Measurements from ENCODE around the gene DVL2.

GRCh38 chr17:7176107-7176840 is 58.0 kb downstream of the DVL2 start:
- TF ChIP-seq MYNN (tag by site-specific recombination; IDR thresholded peaks at IDR 0.05; ENCODE audit: borderline replicate concordance) (no peak; the same call in 1 of the 2 replicates), ZNF138 (tag by site-specific recombination; IDR thresholded peaks at IDR 0.05; ENCODE audit: borderline replicate concordance) (no peak), CTCF (tag by site-specific recombination; IDR thresholded peaks at IDR 0.05) (no peak), MZF1 (tag by site-specific recombination; IDR thresholded peaks at IDR 0.05; ENCODE audit: borderline replicate concordance) (no peak), TCF7L2 (IDR thresholded peaks at IDR 0.05; ENCODE audit: borderline replicate concordance, low read depth, low read length) (no peak), ZBTB1 (tag by site-specific recombination; IDR thresholded peaks at IDR 0.05) (no peak)

Data from HEK293 (cell line).